ENCODE data around the gene TMEM164. TPM values are rescaled to one million over a fixed set of nuclear protein-coding genes. Genes with fewer than 3 reads are reported as not detected.

Gene TMEM164
- total RNA-seq, 1 experiment from 2014 or later = 26.2 TPM

DNA sequence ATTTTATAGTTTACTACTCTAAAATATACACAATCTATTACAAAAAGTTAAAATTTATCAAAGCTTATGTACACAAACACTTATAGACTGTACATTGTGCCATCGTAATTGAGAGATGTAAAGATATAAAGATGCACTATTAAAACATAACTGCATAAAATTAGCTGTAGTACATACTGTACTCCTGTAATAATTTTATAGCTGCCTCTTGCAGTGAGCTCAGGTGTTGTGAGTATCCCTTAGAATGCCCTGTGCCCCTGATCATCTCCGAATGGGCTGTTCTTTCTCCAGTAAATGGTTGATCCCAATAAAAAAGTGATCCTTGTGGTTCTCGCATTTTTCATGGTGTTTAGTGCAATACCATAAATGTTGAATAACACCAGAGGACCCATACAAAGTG is 101.2 kb downstream of the TMEM164 start:
- no peaks in the 10 kb centered on the region for H3K27me3 ChIP-seq (replicated peaks; ENCODE audit: control insufficient read depth, insufficient read depth, low read length)
- intact Hi-C loops (cut with micrococcal nuclease; ENCODE audit: unreplicated experiment) = no loop called here
- H3K4me1 ChIP-seq = no peaks in the 10 kb centered on the region
- no peaks in the 10 kb centered on the region for H3K36me3 ChIP-seq (ENCODE audit: control insufficient read depth, insufficient read depth, low read length)
- H3K9me3 ChIP-seq = no peaks in the 10 kb centered on the region
- BruUV-seq (replicated peaks) = no TSS peak
- Mint-ChIP-seq H3K36me3 (ENCODE audit: insufficient read depth, unreplicated experiment) (no peaks in the 10 kb centered on the region), H3K27ac (ENCODE audit: unreplicated experiment) (no peak overlapping the region), H3K4me3 (ENCODE audit: unreplicated experiment) (no peak overlapping the region), H3K9me3 (ENCODE audit: unreplicated experiment) (no peaks in the 10 kb centered on the region), H3K4me1 (ENCODE audit: low read depth, unreplicated experiment) (peaks cover 7% of the 10 kb centered on the region), H3K27me3 (ENCODE audit: insufficient read depth, unreplicated experiment) (no peaks in the 10 kb centered on the region)
- no peak overlapping the region for H3K4me3 ChIP-seq (ENCODE audit: low read depth, low read length)
- TF ChIP-seq, protein P1, sequence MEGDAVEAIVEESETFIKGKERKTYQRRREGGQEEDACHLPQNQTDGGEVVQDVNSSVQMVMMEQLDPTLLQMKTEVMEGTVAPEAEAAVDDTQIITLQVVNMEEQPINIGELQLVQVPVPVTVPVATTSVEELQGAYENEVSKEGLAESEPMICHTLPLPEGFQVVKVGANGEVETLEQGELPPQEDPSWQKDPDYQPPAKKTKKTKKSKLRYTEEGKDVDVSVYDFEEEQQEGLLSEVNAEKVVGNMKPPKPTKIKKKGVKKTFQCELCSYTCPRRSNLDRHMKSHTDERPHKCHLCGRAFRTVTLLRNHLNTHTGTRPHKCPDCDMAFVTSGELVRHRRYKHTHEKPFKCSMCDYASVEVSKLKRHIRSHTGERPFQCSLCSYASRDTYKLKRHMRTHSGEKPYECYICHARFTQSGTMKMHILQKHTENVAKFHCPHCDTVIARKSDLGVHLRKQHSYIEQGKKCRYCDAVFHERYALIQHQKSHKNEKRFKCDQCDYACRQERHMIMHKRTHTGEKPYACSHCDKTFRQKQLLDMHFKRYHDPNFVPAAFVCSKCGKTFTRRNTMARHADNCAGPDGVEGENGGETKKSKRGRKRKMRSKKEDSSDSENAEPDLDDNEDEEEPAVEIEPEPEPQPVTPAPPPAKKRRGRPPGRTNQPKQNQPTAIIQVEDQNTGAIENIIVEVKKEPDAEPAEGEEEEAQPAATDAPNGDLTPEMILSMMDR (IDR thresholded peaks at IDR 0.05; ENCODE audit: insufficient read depth in 1 of 2, low read depth in 1 of 2, low read length in 1 of 2, severe bottlenecking in 1 of 2, unreplicated experiment in 1 of 2) = no peak
- ChIA-PET POLR2A (no interaction called here), CTCF (no interaction called here)
- DNase-seq = no peak

DNA sequence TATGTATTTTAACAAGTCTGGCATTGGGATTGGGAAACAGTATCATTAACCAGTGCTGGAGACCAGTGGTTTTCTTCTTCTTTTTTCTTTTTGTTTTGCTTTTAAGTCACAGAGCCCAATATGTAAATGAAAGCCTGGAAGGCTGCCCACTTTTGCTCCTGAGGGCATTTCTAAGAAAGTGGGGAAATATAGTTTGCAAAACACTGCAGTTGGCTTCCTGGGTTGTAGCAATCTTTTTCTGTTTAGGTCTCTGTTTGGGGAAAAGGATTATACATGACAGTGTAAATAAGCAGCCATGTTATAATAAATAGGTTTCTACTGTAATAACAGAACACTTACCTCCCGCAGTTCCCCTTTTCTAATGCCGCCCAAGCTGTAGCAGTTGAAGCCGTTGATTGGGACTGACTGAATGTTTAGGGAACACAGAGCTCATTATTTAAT is 105.5 kb downstream of the TMEM164 start:
- no TSS peak for BruUV-seq (replicated peaks)
- Mint-ChIP-seq H3K27me3 (ENCODE audit: insufficient read depth, unreplicated experiment) (no peaks in the 10 kb centered on the region), H3K4me3 (ENCODE audit: unreplicated experiment) (no peak overlapping the region), H3K9me3 (ENCODE audit: unreplicated experiment) (no peaks in the 10 kb centered on the region), H3K36me3 (ENCODE audit: insufficient read depth, unreplicated experiment) (no peaks in the 10 kb centered on the region), H3K27ac (ENCODE audit: unreplicated experiment) (no peak overlapping the region), H3K4me1 (ENCODE audit: low read depth, unreplicated experiment) (peaks cover under 1% of the 10 kb centered on the region)
- no peak overlapping the region for H3K4me3 ChIP-seq (ENCODE audit: low read depth, low read length)
- no peaks in the 10 kb centered on the region for H3K4me1 ChIP-seq
- TF ChIP-seq, protein P1 (IDR thresholded peaks at IDR 0.05; ENCODE audit: insufficient read depth in 1 of 2, low read depth in 1 of 2, low read length in 1 of 2, severe bottlenecking in 1 of 2, unreplicated experiment in 1 of 2) = no peak
- POLR2A ChIA-PET = no interaction called here
- no peaks in the 10 kb centered on the region for H3K36me3 ChIP-seq (ENCODE audit: control insufficient read depth, insufficient read depth, low read length)
- DNase-seq = no peak
- intact Hi-C loops (cut with micrococcal nuclease; ENCODE audit: unreplicated experiment) = no loop called here
- no peaks in the 10 kb centered on the region for H3K27me3 ChIP-seq (replicated peaks; ENCODE audit: control insufficient read depth, insufficient read depth, low read length)
- CTCF ChIA-PET = no interaction called here
- no peaks in the 10 kb centered on the region for H3K9me3 ChIP-seq

DNA sequence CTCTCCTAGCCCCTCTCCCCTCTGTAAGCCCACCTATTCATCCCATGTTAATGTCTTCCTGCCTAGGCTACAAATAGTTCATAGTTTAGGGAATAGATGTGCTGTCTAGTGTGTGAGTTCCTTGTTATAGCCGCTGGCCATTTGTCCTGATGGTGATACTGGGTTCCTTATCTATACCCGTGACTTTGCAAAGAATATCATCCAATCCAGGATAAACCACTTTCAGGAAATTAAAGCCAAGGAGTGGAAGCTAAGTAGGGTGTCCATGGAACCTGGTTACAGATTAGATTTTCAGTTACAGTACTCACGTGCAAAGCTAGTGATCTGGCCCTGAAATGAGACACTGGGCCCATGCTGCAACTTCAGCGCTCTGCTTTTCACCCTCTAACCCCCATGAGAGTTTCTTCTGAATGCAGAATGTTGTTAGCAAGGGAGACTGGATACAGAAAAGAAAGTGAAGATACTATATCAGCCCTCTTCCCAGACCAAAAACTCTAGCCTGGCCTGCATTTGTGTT is 111.4 kb downstream of the TMEM164 start:
- Mint-ChIP-seq H3K4me1 (ENCODE audit: low read depth, unreplicated experiment) (no peaks in the 10 kb centered on the region), H3K4me3 (ENCODE audit: unreplicated experiment) (no peak overlapping the region), H3K36me3 (ENCODE audit: insufficient read depth, unreplicated experiment) (no peaks in the 10 kb centered on the region), H3K9me3 (ENCODE audit: unreplicated experiment) (no peaks in the 10 kb centered on the region), H3K27me3 (ENCODE audit: insufficient read depth, unreplicated experiment) (no peaks in the 10 kb centered on the region), H3K27ac (ENCODE audit: unreplicated experiment) (no peak overlapping the region)
- ChIA-PET CTCF (no interaction called here), POLR2A (no interaction called here)
- Histone ChIP-seq H3K4me1 (0 out of 2 replicates have a peak, but pooled peaks cover 6% of the 10 kb centered on the region), H3K36me3 (ENCODE audit: control insufficient read depth, insufficient read depth, low read length) (no peaks in the 10 kb centered on the region), H3K27me3 (replicated peaks; ENCODE audit: control insufficient read depth, insufficient read depth, low read length) (no peaks in the 10 kb centered on the region), H3K9me3 (no peaks in the 10 kb centered on the region), H3K4me3 (ENCODE audit: low read depth, low read length) (no peak overlapping the region)
- TF ChIP-seq, protein P1 (IDR thresholded peaks at IDR 0.05; ENCODE audit: insufficient read depth in 1 of 2, low read depth in 1 of 2, low read length in 1 of 2, severe bottlenecking in 1 of 2, unreplicated experiment in 1 of 2) = no peak
- DNase-seq = no peak
- no TSS peak for BruUV-seq (replicated peaks)
- intact Hi-C loops (cut with micrococcal nuclease; ENCODE audit: unreplicated experiment) = no loop called here
